K562 (cell line): ENCODE data around the gene HSPE1. TPM values are rescaled to one million over a fixed set of nuclear protein-coding genes. Genes with fewer than 3 reads are reported as not detected.

Source experiments
- ARNT ChIP-seq, 2 experiments: fragments of 450-650 bp; IDR thresholded peaks; 2 replicates each; pipeline ENCODE4 v1.6.1; 2016; ENCODE audit warnings: mild to moderate bottlenecking in 1 of 2
- E2F3 ChIP-seq: fragments of 250-450 bp; sonication (Bioruptor Pico); IDR thresholded peaks from 2 replicates; pipeline ENCODE4 v1.4.0; 2020; ENCODE audit warnings: mild to moderate bottlenecking
- EGR1 ChIP-seq: fragments of 450-650 bp; conservative IDR thresholded peaks from 2 replicates; pipeline ENCODE4 v1.6.1; 2017; ENCODE audit warnings: mild to moderate bottlenecking
- ELF4 ChIP-seq: fragments of 450-650 bp; formaldehyde crosslinking; IDR thresholded peaks from 2 replicates; pipeline ENCODE4 v1.4.0; 2022; ENCODE audit warnings: missing genetic modification characterization
- FOXK2 ChIP-seq, 2 experiments: fragments of 450-650 bp; IDR thresholded peaks in 1 of 2; conservative IDR thresholded peaks in 1 of 2; 2 replicates each; pipeline ENCODE4 v1.6.1; 2016; ENCODE audit warnings: low read depth in 2 of 2, mild to moderate bottlenecking in 1 of 2
- GTF2E2 ChIP-seq: fragments of 200-800 bp; sonication (Bioruptor generic); IDR thresholded peaks from 2 replicates; pipeline ENCODE4 v1.6.1; 2016; ENCODE audit warnings: missing genetic modification characterization, missing compliant biosample characterization
- HNRNPLL ChIP-seq: fragments of 200-400 bp; formaldehyde crosslinking; IDR thresholded peaks from 2 replicates; pipeline ENCODE4 v1.6.1; 2017; ENCODE audit warnings: low read length, low read depth, mild to moderate bottlenecking; ENCODE audit not compliant: poor library complexity, severe bottlenecking
- MGA ChIP-seq: fragments of 450-650 bp; IDR thresholded peaks from 2 replicates; pipeline ENCODE4 v1.6.1; 2016; ENCODE audit warnings: mild to moderate bottlenecking, moderate library complexity
- PML ChIP-seq: IDR thresholded peaks from 2 replicates; pipeline ENCODE4 v1.6.1; 2012; ENCODE audit warnings: low read length, inconsistent platforms
- POLR2G ChIP-seq: fragments of 200-400 bp; formaldehyde crosslinking; IDR thresholded peaks from 2 replicates; pipeline ENCODE4 v1.6.1; 2017; ENCODE audit warnings: low read depth, mild to moderate bottlenecking, antibody characterized with exemption, low read length, moderate library complexity
- POLR2H ChIP-seq: IDR thresholded peaks from 2 replicates; pipeline ENCODE4 v1.6.1; 2016; ENCODE audit warnings: missing genetic modification characterization, low read depth, mild to moderate bottlenecking, control low read depth, missing compliant biosample characterization, moderate library complexity
- SMC3 ChIP-seq: conservative IDR thresholded peaks from 2 replicates; pipeline ENCODE4 v1.6.1; 2011; ENCODE audit warnings: low read depth, low read length, improper control_type of control experiment; ENCODE audit not compliant: insufficient read depth
- ZSCAN32 ChIP-seq: fragments of 450-650 bp; formaldehyde crosslinking; IDR thresholded peaks from 2 replicates; pipeline ENCODE4 v1.4.0; 2020; ENCODE audit warnings: mild to moderate bottlenecking, moderate library complexity
- polyA plus RNA-seq, 8 experiments: library from polyadenylated mRNA; depleted of rRNA in 4 of 8; stranded (reverse) in 5 of 8; unstranded in 3 of 8; fragments of >200 nt; fragmentation: Nextera tagmentation in 2 of 8; fragmentation: Illumina TruSeq in 1 of 8; extraction: Ambion mirVana in 2 of 8; extraction: Trizol in 1 of 8; gene quantifications; 2 replicates each; pipeline versions ENCODE4 v1.2.1 to v1.2.3, GENCODE V29; 2011 to 2014; ENCODE audit warnings: inconsistent platforms in 1 of 8, missing spikeins in 1 of 8
- total RNA-seq, 7 experiments: library from RNA; depleted of rRNA in 6 of 7; stranded (reverse); fragments of >200 nt in 6 of 7; fragmentation: Illumina TruSeq in 2 of 7; extraction: Trizol in 2 of 7; gene quantifications; 2 replicates each; pipeline versions ENCODE4 v1.2.1 to v1.2.3, GENCODE V29; 2011 to 2021; ENCODE audit warnings: low replicate concordance in 1 of 7
- TF ChIP-seq, protein P1 (sequence below), 2 experiments: IDR thresholded peaks; 2 replicates each; pipeline ENCODE4 v1.6.1; 2012; ENCODE audit warnings: improper control_type of control experiment in 2 of 2, low read depth in 2 of 2, low read length in 2 of 2, borderline replicate concordance in 1 of 2

Gene HSPE1
- total and polyA plus RNA-seq, 9 of the 15 experiments (the other 6 are each of a cell fraction or from before 2014, with no cell fraction given), result 223 to 1,007 (median 612) TPM

GRCh38 chr2:197515739-197516392, 15.7 kb downstream of the HSPE1 start, which contains the start of gene MOB4 (continued):
- TF ChIP-seq ELF4 (CRISPR knock-in tag) (0 out of 2 replicates have a peak, but pooled peaks have one; percentile 40), MGA (peak; percentile 91), ARNT (IDR thresholded peaks at IDR 0.05) (no peak), GTF2E2 (tag) (peak; percentile 92; the same call in 1 of the 2 replicates), POLR2G (peak; percentile 95), EGR1 (peak; percentile 89), PML (no peak; the same call in none of the 2 replicates), POLR2H (tag) (peak; percentile 76; the same call in 1 of the 2 replicates), ZSCAN32 (CRISPR knock-in tag) (no peak), SMC3 (no peak), HNRNPLL (peak; percentile 80), FOXK2 (conservative IDR thresholded peaks at IDR 0.05 in 1 of 2, IDR thresholded peaks at IDR 0.05 in 1 of 2; ENCODE audit: low read depth in 2 of 2) (peak in 1 of 2 experiments; percentile 45; a peak in 1 of 4 replicates), E2F3 (no peak)
- TF ChIP-seq, protein P1, sequence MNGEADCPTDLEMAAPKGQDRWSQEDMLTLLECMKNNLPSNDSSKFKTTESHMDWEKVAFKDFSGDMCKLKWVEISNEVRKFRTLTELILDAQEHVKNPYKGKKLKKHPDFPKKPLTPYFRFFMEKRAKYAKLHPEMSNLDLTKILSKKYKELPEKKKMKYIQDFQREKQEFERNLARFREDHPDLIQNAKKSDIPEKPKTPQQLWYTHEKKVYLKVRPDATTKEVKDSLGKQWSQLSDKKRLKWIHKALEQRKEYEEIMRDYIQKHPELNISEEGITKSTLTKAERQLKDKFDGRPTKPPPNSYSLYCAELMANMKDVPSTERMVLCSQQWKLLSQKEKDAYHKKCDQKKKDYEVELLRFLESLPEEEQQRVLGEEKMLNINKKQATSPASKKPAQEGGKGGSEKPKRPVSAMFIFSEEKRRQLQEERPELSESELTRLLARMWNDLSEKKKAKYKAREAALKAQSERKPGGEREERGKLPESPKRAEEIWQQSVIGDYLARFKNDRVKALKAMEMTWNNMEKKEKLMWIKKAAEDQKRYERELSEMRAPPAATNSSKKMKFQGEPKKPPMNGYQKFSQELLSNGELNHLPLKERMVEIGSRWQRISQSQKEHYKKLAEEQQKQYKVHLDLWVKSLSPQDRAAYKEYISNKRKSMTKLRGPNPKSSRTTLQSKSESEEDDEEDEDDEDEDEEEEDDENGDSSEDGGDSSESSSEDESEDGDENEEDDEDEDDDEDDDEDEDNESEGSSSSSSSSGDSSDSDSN (IDR thresholded peaks at IDR 0.05; ENCODE audit: borderline replicate concordance in 1 of 2, low read depth in 2 of 2, low read length in 2 of 2), result peak; percentile 87 to 95; a peak in 3 of 4 replicates
